K562 (cell line): ENCODE data around the gene COL4A5. TPM values are rescaled to one million over a fixed set of nuclear protein-coding genes. Genes with fewer than 3 reads are reported as not detected.

ENCODE experiments used
- HES1 ChIP-seq: fragments of 450-650 bp; IDR thresholded peaks from 2 replicates; pipeline ENCODE4 v1.6.1; 2016; ENCODE audit warnings: low read depth, mild to moderate bottlenecking, moderate library complexity
- TARDBP ChIP-seq: fragments of 450-650 bp; IDR thresholded peaks from 2 replicates; pipeline ENCODE4 v1.6.1; 2016
- ZBTB33 ChIP-seq: sonication (generic); formaldehyde crosslinking; IDR thresholded peaks from 2 replicates; pipeline ENCODE4 v1.8.1; 2023; ENCODE audit warnings: mild to moderate bottlenecking, missing genetic modification reagents
- ZNF518B ChIP-seq: fragments of 250-450 bp; sonication (Bioruptor Pico); IDR thresholded peaks from 2 replicates; pipeline ENCODE4 v1.5.0; 2021; ENCODE audit warnings: mild to moderate bottlenecking, moderate library complexity
- polyA plus RNA-seq, 8 experiments: library from polyadenylated mRNA; depleted of rRNA in 4 of 8; stranded (reverse) in 5 of 8; unstranded in 3 of 8; fragments of >200 nt; fragmentation: Nextera tagmentation in 2 of 8; fragmentation: Illumina TruSeq in 1 of 8; extraction: Ambion mirVana in 2 of 8; extraction: Trizol in 1 of 8; gene quantifications; 2 replicates each; pipeline versions ENCODE4 v1.2.1 to v1.2.3, GENCODE V29; 2011 to 2014; ENCODE audit warnings: inconsistent platforms in 1 of 8, missing spikeins in 1 of 8
- total RNA-seq, 7 experiments: library from RNA; depleted of rRNA in 6 of 7; stranded (reverse); fragments of >200 nt in 6 of 7; fragmentation: Illumina TruSeq in 2 of 7; extraction: Trizol in 2 of 7; gene quantifications; 2 replicates each; pipeline versions ENCODE4 v1.2.1 to v1.2.3, GENCODE V29; 2011 to 2021; ENCODE audit warnings: low replicate concordance in 1 of 7
- TF ChIP-seq, protein P1 (sequence below): fragments of 450-650 bp; IDR thresholded peaks from 2 replicates; pipeline ENCODE4 v1.6.1; 2017; ENCODE audit warnings: antibody characterized with exemption

COL4A5 gene
- total and polyA plus RNA-seq, 9 of the 15 experiments (the other 6 are each of a cell fraction or from before 2014, with no cell fraction given), result 0.66 to 2.5 (median 1.8) TPM

GRCh38 chrX:108484251-108484650 is 44.6 kb downstream of the COL4A5 start (continued):
- no peak for TF ChIP-seq ZNF518B (CRISPR knock-in tag)
- no peak for TF ChIP-seq TARDBP
- TF ChIP-seq, protein P1, sequence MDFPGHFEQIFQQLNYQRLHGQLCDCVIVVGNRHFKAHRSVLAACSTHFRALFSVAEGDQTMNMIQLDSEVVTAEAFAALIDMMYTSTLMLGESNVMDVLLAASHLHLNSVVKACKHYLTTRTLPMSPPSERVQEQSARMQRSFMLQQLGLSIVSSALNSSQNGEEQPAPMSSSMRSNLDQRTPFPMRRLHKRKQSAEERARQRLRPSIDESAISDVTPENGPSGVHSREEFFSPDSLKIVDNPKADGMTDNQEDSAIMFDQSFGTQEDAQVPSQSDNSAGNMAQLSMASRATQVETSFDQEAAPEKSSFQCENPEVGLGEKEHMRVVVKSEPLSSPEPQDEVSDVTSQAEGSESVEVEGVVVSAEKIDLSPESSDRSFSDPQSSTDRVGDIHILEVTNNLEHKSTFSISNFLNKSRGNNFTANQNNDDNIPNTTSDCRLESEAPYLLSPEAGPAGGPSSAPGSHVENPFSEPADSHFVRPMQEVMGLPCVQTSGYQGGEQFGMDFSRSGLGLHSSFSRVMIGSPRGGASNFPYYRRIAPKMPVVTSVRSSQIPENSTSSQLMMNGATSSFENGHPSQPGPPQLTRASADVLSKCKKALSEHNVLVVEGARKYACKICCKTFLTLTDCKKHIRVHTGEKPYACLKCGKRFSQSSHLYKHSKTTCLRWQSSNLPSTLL, result no peak
- TF ChIP-seq HES1, result no peak
- no peak for TF ChIP-seq ZBTB33
